GM12878 (cell line): Measurements from ENCODE around the gene FALEC.
"Not testable (repeated sequence)": the region's sequence is repeated elsewhere in the genome, so short reads cannot be mapped to it uniquely, and the experiment has no call there.

Source experiments
- BHLHE40 ChIP-seq, 2 experiments: fragments of 450-650 bp in 1 of 2; IDR thresholded peaks; 2 replicates each; pipeline ENCODE4 v1.6.1; 2011 to 2017; ENCODE audit warnings: low read depth in 2 of 2, borderline replicate concordance in 1 of 2, improper control_type of control experiment in 1 of 2, low read length in 1 of 2, mild to moderate bottlenecking in 1 of 2
- CHD4 ChIP-seq: fragments of 200-600 bp; sonication (generic); IDR thresholded peaks from 2 replicates; pipeline ENCODE4 v1.6.1; 2016; ENCODE audit warnings: mild to moderate bottlenecking
- ETV6 ChIP-seq, 2 experiments: fragments of 450-650 bp in 1 of 2; IDR thresholded peaks in 1 of 2; conservative IDR thresholded peaks in 1 of 2; 2 replicates each; pipeline ENCODE4 v1.6.1; 2014; ENCODE audit warnings: antibody characterized with exemption in 1 of 2, borderline replicate concordance in 1 of 2, low read depth in 1 of 2, mild to moderate bottlenecking in 1 of 2, moderate library complexity in 1 of 2
- FOXM1 ChIP-seq: IDR thresholded peaks from 2 replicates; pipeline ENCODE4 v1.6.1; 2012; ENCODE audit warnings: low read depth, mild to moderate bottlenecking, inconsistent platforms, low read length, moderate library complexity
- PAX8 ChIP-seq: fragments of 450-650 bp; IDR thresholded peaks from 2 replicates; pipeline ENCODE4 v1.6.1; 2017; ENCODE audit warnings: mild to moderate bottlenecking, moderate library complexity
- POLR2A ChIP-seq: IDR thresholded peaks from 2 replicates; pipeline ENCODE4 v1.6.1; 2011; ENCODE audit warnings: low read depth, mild to moderate bottlenecking, low read length
- RAD51 ChIP-seq: fragments of 450-650 bp; IDR thresholded peaks from 2 replicates; pipeline ENCODE4 v1.6.1; 2016; ENCODE audit warnings: moderate library complexity, mild to moderate bottlenecking, inconsistent platforms
- RCOR1 ChIP-seq: conservative IDR thresholded peaks from 2 replicates; pipeline ENCODE4 v1.6.1; 2012; ENCODE audit warnings: low read depth, low read length, improper control_type of control experiment
- TAF1 ChIP-seq: IDR thresholded peaks from 2 replicates; pipeline ENCODE4 v1.6.1; 2011; ENCODE audit warnings: mild to moderate bottlenecking, low read depth, low read length, borderline replicate concordance
- USF2 ChIP-seq: IDR thresholded peaks from 2 replicates; pipeline ENCODE4 v1.6.1; 2011; ENCODE audit warnings: low read depth, low read length, improper control_type of control experiment, borderline replicate concordance
- TF ChIP-seq, protein P1 (sequence below): IDR thresholded peaks from 2 replicates; pipeline ENCODE4 v1.6.1; 2012; ENCODE audit warnings: low read depth, low read length, improper control_type of control experiment
- TF ChIP-seq, protein P2 (sequence below): IDR thresholded peaks from 2 replicates; pipeline ENCODE4 v1.6.1; 2012; ENCODE audit warnings: low read depth, low read length, improper control_type of control experiment

GRCh38 chr1:150581962-150582361 is 66.4 kb downstream of the FALEC start:
- TF ChIP-seq POLR2A; TAF1; RAD51; BHLHE40 (IDR thresholded peaks at IDR 0.05; ENCODE audit: borderline replicate concordance in 1 of 2, low read depth in 2 of 2, low read length in 1 of 2); CHD4; PAX8; RCOR1; ETV6 (conservative IDR thresholded peaks at IDR 0.05 in 1 of 2, IDR thresholded peaks at IDR 0.05 in 1 of 2; ENCODE audit: borderline replicate concordance in 1 of 2, low read depth in 1 of 2); USF2; FOXM1: not testable (repeated sequence)
- TF ChIP-seq, protein P1, sequence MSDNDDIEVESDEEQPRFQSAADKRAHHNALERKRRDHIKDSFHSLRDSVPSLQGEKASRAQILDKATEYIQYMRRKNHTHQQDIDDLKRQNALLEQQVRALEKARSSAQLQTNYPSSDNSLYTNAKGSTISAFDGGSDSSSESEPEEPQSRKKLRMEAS: not testable (repeated sequence)
- TF ChIP-seq, protein P2, sequence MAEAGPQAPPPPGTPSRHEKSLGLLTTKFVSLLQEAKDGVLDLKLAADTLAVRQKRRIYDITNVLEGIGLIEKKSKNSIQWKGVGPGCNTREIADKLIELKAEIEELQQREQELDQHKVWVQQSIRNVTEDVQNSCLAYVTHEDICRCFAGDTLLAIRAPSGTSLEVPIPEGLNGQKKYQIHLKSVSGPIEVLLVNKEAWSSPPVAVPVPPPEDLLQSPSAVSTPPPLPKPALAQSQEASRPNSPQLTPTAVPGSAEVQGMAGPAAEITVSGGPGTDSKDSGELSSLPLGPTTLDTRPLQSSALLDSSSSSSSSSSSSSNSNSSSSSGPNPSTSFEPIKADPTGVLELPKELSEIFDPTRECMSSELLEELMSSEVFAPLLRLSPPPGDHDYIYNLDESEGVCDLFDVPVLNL: not testable (repeated sequence)
